ENCODE results near the gene MEIOC.

The MEIOC gene

DNA sequence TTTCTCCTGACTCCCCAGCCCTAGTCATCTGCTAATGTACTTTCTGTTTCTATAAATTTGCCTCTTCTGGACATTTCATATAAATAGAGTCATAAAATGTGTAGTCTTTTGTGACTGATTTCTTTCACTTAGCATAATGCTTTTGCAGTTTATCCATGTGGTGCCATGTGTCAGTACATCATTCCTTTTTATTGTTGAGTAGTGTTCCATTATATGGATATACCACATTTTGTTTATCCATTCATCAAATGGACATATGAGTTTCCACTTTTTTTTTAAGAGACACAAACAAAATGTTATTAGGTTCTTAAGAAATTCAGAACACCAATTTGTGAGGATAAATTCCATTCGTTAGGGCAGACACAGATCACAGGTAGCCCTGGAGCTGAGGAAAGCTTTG, 63.2 kb downstream of the MEIOC start:
- DNase-seq, result no peak

DNA sequence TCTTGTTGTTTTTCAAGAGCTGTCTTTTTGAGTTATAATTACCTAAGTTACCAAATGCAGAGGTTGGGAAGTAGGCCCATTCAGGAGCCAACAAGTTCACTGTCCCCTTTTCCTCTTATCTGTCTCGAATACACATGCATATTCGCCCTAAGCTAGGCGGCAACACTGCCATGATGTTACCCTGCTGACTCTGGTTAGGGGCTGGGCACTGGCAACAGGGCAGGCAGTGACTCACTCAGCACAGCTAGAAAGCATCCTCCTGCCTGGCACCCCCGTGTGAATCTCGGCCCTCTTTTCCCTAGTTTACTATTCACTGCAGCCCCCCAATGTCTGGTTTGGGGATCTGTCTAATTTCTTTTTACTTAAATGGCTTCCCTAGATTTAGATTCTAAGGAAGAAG, 66.0 kb downstream of the MEIOC start:
- no peak for DNase-seq
